ENCODE results near the gene MED4. TPM values are rescaled to one million over a fixed set of nuclear protein-coding genes. Genes with fewer than 3 reads are reported as not detected.
A peak's percentile ranks its signal among the peaks of the same experiment; 100 is the strongest.

MED4 gene
- total RNA-seq, 4 donors from 2014 or later: 31.4 to 39.7 (median 37.2) TPM

DNA sequence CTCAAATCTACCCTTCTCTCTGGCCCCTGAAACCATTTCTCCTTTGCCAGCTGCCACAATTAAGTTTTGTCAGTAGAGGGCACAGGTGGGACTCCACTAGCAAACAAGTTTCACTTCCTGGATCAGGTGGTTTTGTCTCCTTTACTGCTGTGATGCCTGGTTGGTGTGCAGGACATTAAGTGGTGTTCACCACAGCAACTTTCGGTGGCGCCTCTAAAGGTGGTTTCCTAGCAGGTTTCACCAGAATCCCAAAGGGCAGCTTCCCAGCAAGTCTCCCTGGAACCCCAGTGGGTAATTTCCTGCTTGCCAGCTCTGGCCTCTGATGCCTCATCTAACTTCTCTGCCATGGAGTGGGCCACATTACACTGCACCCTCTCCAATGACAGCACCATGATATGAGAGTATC lies 16.6 kb downstream of the MED4 start:
- peak; percentile 13 for DNase-seq
- no peak overlapping the region for H3K4me3 ChIP-seq
- H3K27me3 ChIP-seq: no peaks in the 10 kb centered on the region
- no peak for TF ChIP-seq POLR2AphosphoS5 (IDR thresholded peaks at IDR 0.05)
- no peak for TF ChIP-seq POLR2A (IDR thresholded peaks at IDR 0.05)
- TF ChIP-seq, protein P1, sequence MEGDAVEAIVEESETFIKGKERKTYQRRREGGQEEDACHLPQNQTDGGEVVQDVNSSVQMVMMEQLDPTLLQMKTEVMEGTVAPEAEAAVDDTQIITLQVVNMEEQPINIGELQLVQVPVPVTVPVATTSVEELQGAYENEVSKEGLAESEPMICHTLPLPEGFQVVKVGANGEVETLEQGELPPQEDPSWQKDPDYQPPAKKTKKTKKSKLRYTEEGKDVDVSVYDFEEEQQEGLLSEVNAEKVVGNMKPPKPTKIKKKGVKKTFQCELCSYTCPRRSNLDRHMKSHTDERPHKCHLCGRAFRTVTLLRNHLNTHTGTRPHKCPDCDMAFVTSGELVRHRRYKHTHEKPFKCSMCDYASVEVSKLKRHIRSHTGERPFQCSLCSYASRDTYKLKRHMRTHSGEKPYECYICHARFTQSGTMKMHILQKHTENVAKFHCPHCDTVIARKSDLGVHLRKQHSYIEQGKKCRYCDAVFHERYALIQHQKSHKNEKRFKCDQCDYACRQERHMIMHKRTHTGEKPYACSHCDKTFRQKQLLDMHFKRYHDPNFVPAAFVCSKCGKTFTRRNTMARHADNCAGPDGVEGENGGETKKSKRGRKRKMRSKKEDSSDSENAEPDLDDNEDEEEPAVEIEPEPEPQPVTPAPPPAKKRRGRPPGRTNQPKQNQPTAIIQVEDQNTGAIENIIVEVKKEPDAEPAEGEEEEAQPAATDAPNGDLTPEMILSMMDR (IDR thresholded peaks at IDR 0.05): peak in 1 of 5 experiments; percentile 19
- no peak for TF ChIP-seq EP300 (IDR thresholded peaks at IDR 0.05; ENCODE audit: low read depth)
- 33% methylated on average over 2 of the region's 2 CpGs; no CpG with 5 or more reads in 1 of the 2 donors for WGBS, 2 donors (ENCODE audit: low coverage in 1 of 2)
- intact Hi-C loops (cut with DNase I; ENCODE audit: low total_unique reads): no loop called here
- in situ Hi-C loops (cut with MboI; ENCODE audit: low pct_ligation_motif_present in 1 of 4, low pct_unique_long_range_greater_than_20kb in 1 of 4, low sequenced_read_pairs in 3 of 4): loop anchor here in 1 of 4 donors (25.0 kb wide), 1 partner anchor 684 kb away; no protein-coding TSS in a partner anchor
- no peaks in the 10 kb centered on the region for H3K9me3 ChIP-seq
- H3K4me1 ChIP-seq: no peaks in the 10 kb centered on the region
- peaks cover 2 to 93% (median 40%) of the 10 kb centered on the region in 4 donors for H3K36me3 ChIP-seq
- H3K27ac ChIP-seq: no peak overlapping the region

GRCh38 chr13:48074006-48074405 lies 20.9 kb downstream of the MED4 start:
- in situ Hi-C loops (cut with MboI; ENCODE audit: low pct_ligation_motif_present in 1 of 4, low pct_unique_long_range_greater_than_20kb in 1 of 4, low sequenced_read_pairs in 3 of 4): no loop called here
- 89 to 92% methylated on average over 2 of the region's 2 CpGs for WGBS, 2 donors (ENCODE audit: low coverage in 1 of 2)

GRCh38 chr13:48072787-48073186 lies 22.1 kb downstream of the MED4 start:
- WGBS, 2 donors (ENCODE audit: low coverage in 1 of 2): 100% methylated on average over 2 of the region's 2 CpGs; no CpG with 5 or more reads in 1 of the 2 donors
- Histone ChIP-seq H3K4me3 (no peak overlapping the region), H3K27ac (no peak overlapping the region), H3K27me3 (no peaks in the 10 kb centered on the region), H3K4me1 (no peaks in the 10 kb centered on the region), H3K9me3 (peaks cover 0 to 33% of the 10 kb centered on the region in 2 donors), H3K36me3 (peaks cover 4 to 82% (median 41%) of the 10 kb centered on the region in 4 donors)
- TF ChIP-seq, protein P1 (IDR thresholded peaks at IDR 0.05): no peak
- TF ChIP-seq EP300 (IDR thresholded peaks at IDR 0.05; ENCODE audit: low read depth) (no peak), POLR2AphosphoS5 (IDR thresholded peaks at IDR 0.05) (no peak), POLR2A (IDR thresholded peaks at IDR 0.05) (no peak)
- in situ Hi-C loops (cut with MboI; ENCODE audit: low pct_ligation_motif_present in 1 of 4, low pct_unique_long_range_greater_than_20kb in 1 of 4, low sequenced_read_pairs in 3 of 4): no loop called here
- intact Hi-C loops (cut with DNase I; ENCODE audit: low total_unique reads): no loop called here
- DNase-seq: no peak

More at GRCh38 chr13:48074006-48074405, 20.9 kb downstream of the MED4 start:
- TF ChIP-seq POLR2A (IDR thresholded peaks at IDR 0.05) (no peak), POLR2AphosphoS5 (IDR thresholded peaks at IDR 0.05) (no peak), EP300 (IDR thresholded peaks at IDR 0.05; ENCODE audit: low read depth) (no peak)
- TF ChIP-seq, protein P1 (IDR thresholded peaks at IDR 0.05): no peak
- DNase-seq: no peak
- Histone ChIP-seq H3K27me3 (no peaks in the 10 kb centered on the region), H3K9me3 (peaks cover 0 to 26% of the 10 kb centered on the region in 2 donors), H3K27ac (no peak overlapping the region), H3K36me3 (peaks cover 4 to 87% (median 44%) of the 10 kb centered on the region in 4 donors), H3K4me1 (no peaks in the 10 kb centered on the region), H3K4me3 (no peak overlapping the region)
- intact Hi-C loops (cut with DNase I; ENCODE audit: low total_unique reads): no loop called here

DNA sequence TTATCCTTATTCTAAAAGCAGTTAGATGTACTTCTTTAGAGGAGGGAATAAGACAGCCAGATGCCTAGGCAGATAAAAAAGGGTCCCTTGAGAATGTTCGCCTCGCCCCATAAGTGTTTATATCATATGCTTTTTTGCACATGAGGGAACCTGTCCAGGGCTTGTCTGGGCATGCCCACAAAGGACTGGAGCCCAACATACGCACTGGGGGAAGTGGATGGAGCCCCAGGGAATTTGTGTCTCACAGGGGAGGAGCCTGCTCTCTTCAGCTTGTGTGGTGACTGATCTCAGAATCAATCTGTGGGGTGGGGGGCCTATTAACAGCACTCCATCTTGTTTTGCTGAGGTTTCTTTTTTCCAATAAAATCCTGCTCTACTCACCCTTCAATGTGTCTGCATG lies 22.6 kb downstream of the MED4 start:
- no peaks in the 10 kb centered on the region for H3K27me3 ChIP-seq
- peaks cover 0 to 33% of the 10 kb centered on the region in 2 donors for H3K9me3 ChIP-seq
- no peak overlapping the region for H3K27ac ChIP-seq
- 98 to 100% methylated on average over 1 to 3 of the region's 3 CpGs for WGBS, 2 donors (ENCODE audit: low coverage in 1 of 2)
- no peak for TF ChIP-seq EP300 (IDR thresholded peaks at IDR 0.05; ENCODE audit: low read depth)
- TF ChIP-seq, protein P1 (IDR thresholded peaks at IDR 0.05): no peak
- no peak for TF ChIP-seq POLR2AphosphoS5 (IDR thresholded peaks at IDR 0.05)
- TF ChIP-seq POLR2A (IDR thresholded peaks at IDR 0.05): no peak
- DNase-seq: no peak
- no peaks in the 10 kb centered on the region for H3K4me1 ChIP-seq
- H3K4me3 ChIP-seq: no peak overlapping the region
- in situ Hi-C loops (cut with MboI; ENCODE audit: low pct_ligation_motif_present in 1 of 4, low pct_unique_long_range_greater_than_20kb in 1 of 4, low sequenced_read_pairs in 3 of 4): no loop called here
- intact Hi-C loops (cut with DNase I; ENCODE audit: low total_unique reads): no loop called here
- H3K36me3 ChIP-seq: peaks cover 4 to 84% (median 41%) of the 10 kb centered on the region in 4 donors
